IMR-90 (cell line): Measurements from ENCODE around the gene DUSP23. TPM values are rescaled to one million over a fixed set of nuclear protein-coding genes. Genes with fewer than 3 reads are reported as not detected.

ENCODE experiments used
- ATAC-seq: fragments of 200-7000 bp; cut with Tn5 transposase; 2 replicates; pipeline ENCODE4 v1.9.1; 2020; ENCODE audit warnings: low read depth, mild to moderate bottlenecking, moderate library complexity
- BruUV-seq: library from RNA; stranded (reverse); fragments of 400-500 nt; replicated peaks from 2 replicates; lab custom pipeline; 2021; lab: Mats Ljungman, UMichigan
- CTCF ChIA-PET: fragments of 300-600 bp; formaldehyde crosslinking; extraction: SDS; loops from one replicate; lab custom pipeline; 2021; ENCODE audit warnings: antibody characterized with exemption; lab: Yijun Ruan, JAX
- POLR2A ChIA-PET: fragments of 300-600 bp; sonication (Branson Sonifier 250); formaldehyde crosslinking; loops from one replicate; lab custom pipeline; 2022; ENCODE audit warnings: antibody characterized with exemption; ENCODE audit not compliant: unreplicated experiment; lab: Charles Lee
- DNase-seq: peaks from one replicate; pipeline ENCODE4 v3.0.0; 2013
- H2AFZ ChIP-seq: replicated peaks from 2 replicates; pipeline ENCODE3; 2013; ENCODE audit warnings: low read length, mild to moderate bottlenecking; ENCODE audit not compliant: poor library complexity
- H2AK5ac ChIP-seq: 2 replicates; pipeline ENCODE4 v1.6.1; 2013; ENCODE audit warnings: low read depth, low read length, inconsistent platforms
- H2AK9ac ChIP-seq: replicated peaks from 2 replicates; pipeline ENCODE3; 2013; ENCODE audit warnings: mild to moderate bottlenecking, low read depth, low read length, moderate library complexity; ENCODE audit not compliant: poor library complexity
- H2BK120ac ChIP-seq: 2 replicates; pipeline ENCODE4 v1.6.1; 2013; ENCODE audit warnings: low read depth, low read length, inconsistent platforms
- H2BK15ac ChIP-seq: 3 replicates; pipeline ENCODE4 v1.6.1; 2013; ENCODE audit warnings: low read depth, low read length, inconsistent platforms
- H2BK20ac ChIP-seq: 2 replicates; pipeline ENCODE4 v1.6.1; 2013; ENCODE audit warnings: low read depth, mild to moderate bottlenecking, inconsistent platforms, low read length, moderate library complexity
- H2BK5ac ChIP-seq: 2 replicates; pipeline ENCODE4 v1.6.1; 2013; ENCODE audit warnings: mild to moderate bottlenecking, low read depth, low read length, inconsistent platforms; ENCODE audit not compliant: poor library complexity, severe bottlenecking
- H3K14ac ChIP-seq: replicated peaks from 2 replicates; pipeline ENCODE4 v1.6.1; 2013; ENCODE audit warnings: low read depth, low read length, inconsistent platforms
- H3K18ac ChIP-seq: 2 replicates; pipeline ENCODE4 v1.6.1; 2013; ENCODE audit warnings: low read depth, low read length, control low read depth
- H3K23ac ChIP-seq: 2 replicates; pipeline ENCODE4 v1.6.1; 2013; ENCODE audit warnings: low read depth, low read length, inconsistent platforms
- H3K27ac ChIP-seq: 2 replicates; pipeline ENCODE4 v1.5.1; 2013; ENCODE audit warnings: mild to moderate bottlenecking, control low read depth, low read length; ENCODE audit not compliant: insufficient read depth
- H3K27me3 ChIP-seq: 2 replicates; pipeline ENCODE4 v1.6.1; 2013; ENCODE audit warnings: low read length; ENCODE audit not compliant: control insufficient read depth, insufficient read depth
- H3K36me3 ChIP-seq: 2 replicates; pipeline ENCODE4 v1.6.1; 2013; ENCODE audit warnings: low read length, mixed read lengths; ENCODE audit not compliant: control insufficient read depth, insufficient read depth
- H3K4ac ChIP-seq: 2 replicates; pipeline ENCODE4 v1.6.1; 2013; ENCODE audit warnings: low read depth, low read length, inconsistent platforms
- H3K4me1 ChIP-seq: 2 replicates; pipeline ENCODE4 v1.6.1; 2013; ENCODE audit warnings: low read length, mixed read lengths; ENCODE audit not compliant: control insufficient read depth, insufficient read depth
- H3K4me2 ChIP-seq: 2 replicates; pipeline ENCODE4 v1.6.1; 2013; ENCODE audit warnings: low read depth, mild to moderate bottlenecking, control low read depth, low read length, moderate library complexity
- H3K4me3 ChIP-seq: 2 replicates; pipeline ENCODE4 v1.5.1; 2013; ENCODE audit warnings: low read depth, mild to moderate bottlenecking, control low read depth, low read length, moderate library complexity; ENCODE audit not compliant: insufficient read depth
- H3K56ac ChIP-seq: 2 replicates; pipeline ENCODE4 v1.6.1; 2013; ENCODE audit warnings: low read length, inconsistent platforms; ENCODE audit not compliant: insufficient read depth; ENCODE audit errors: extremely low read depth
- H3K79me1 ChIP-seq, 2 experiments: 2 replicates each; pipeline ENCODE4 v1.6.1; 2013; ENCODE audit warnings: low read length in 2 of 2, inconsistent platforms in 1 of 2, low read depth in 1 of 2
- H3K9ac ChIP-seq: 2 replicates; pipeline ENCODE4 v1.6.1; 2013; ENCODE audit warnings: low read depth, low read length, control low read depth
- H3K9me1 ChIP-seq: 2 replicates; pipeline ENCODE4 v1.6.1; 2013; ENCODE audit warnings: low read length, inconsistent platforms; ENCODE audit not compliant: insufficient read depth
- H3K9me3 ChIP-seq: 2 replicates; pipeline ENCODE4 v1.6.1; 2013; ENCODE audit warnings: low read length; ENCODE audit not compliant: control insufficient read depth, insufficient read depth
- H4K20me1 ChIP-seq: 2 replicates; pipeline ENCODE4 v1.6.1; 2013; ENCODE audit warnings: low read length, inconsistent platforms; ENCODE audit not compliant: insufficient read depth
- H4K5ac ChIP-seq: 2 replicates; pipeline ENCODE4 v1.6.1; 2013; ENCODE audit warnings: mild to moderate bottlenecking, low read depth, low read length, control low read depth
- H4K8ac ChIP-seq, 2 experiments: 2 replicates each; pipeline ENCODE4 v1.6.1; 2013; ENCODE audit warnings: low read depth in 2 of 2, low read length in 2 of 2, control low read depth in 1 of 2, inconsistent platforms in 1 of 2
- H4K91ac ChIP-seq: 2 replicates; pipeline ENCODE4 v1.6.1; 2013; ENCODE audit warnings: low read depth, low read length, inconsistent platforms; ENCODE audit not compliant: insufficient read depth
- BHLHE40 ChIP-seq: fragments of 150-350 bp; IDR thresholded peaks from 2 replicates; pipeline ENCODE4 v1.6.1; 2016; ENCODE audit warnings: mild to moderate bottlenecking, low read depth, low read length
- CEBPB ChIP-seq: IDR thresholded peaks from 2 replicates; pipeline ENCODE4 v1.6.1; 2012; ENCODE audit warnings: low read depth, low read length, improper control_type of control experiment
- CHD1 ChIP-seq: IDR thresholded peaks from 2 replicates; pipeline ENCODE4 v1.6.1; 2012; ENCODE audit warnings: low read depth, low read length, improper control_type of control experiment
- FOS ChIP-seq: fragments of 150-350 bp; IDR thresholded peaks from 2 replicates; pipeline ENCODE4 v1.6.1; 2016; ENCODE audit warnings: low read depth, low read length
- MAFK ChIP-seq: IDR thresholded peaks from 2 replicates; pipeline ENCODE4 v1.6.1; 2012; ENCODE audit warnings: low read depth, low read length, improper control_type of control experiment
- MAZ ChIP-seq: IDR thresholded peaks from 2 replicates; pipeline ENCODE4 v1.6.1; 2012; ENCODE audit warnings: low read depth, mild to moderate bottlenecking, low read length, improper control_type of control experiment, moderate library complexity, borderline replicate concordance
- MXI1 ChIP-seq: IDR thresholded peaks from 2 replicates; pipeline ENCODE4 v1.6.1; 2012; ENCODE audit warnings: low read depth, mild to moderate bottlenecking, low read length, moderate library complexity, borderline replicate concordance
- NFE2L2 ChIP-seq: fragments of 150-350 bp; IDR thresholded peaks from 2 replicates; pipeline ENCODE4 v1.6.1; 2016; ENCODE audit warnings: low read depth, mild to moderate bottlenecking, low read length
- POLR2A ChIP-seq: IDR thresholded peaks from 2 replicates; pipeline ENCODE4 v1.6.1; 2012; ENCODE audit warnings: mild to moderate bottlenecking, low read depth, low read length
- RAD21 ChIP-seq: IDR thresholded peaks from 2 replicates; pipeline ENCODE4 v1.6.1; 2012; ENCODE audit warnings: low read length, improper control_type of control experiment
- RCOR1 ChIP-seq: IDR thresholded peaks from 2 replicates; pipeline ENCODE4 v1.6.1; 2012; ENCODE audit warnings: mild to moderate bottlenecking, low read length, improper control_type of control experiment; ENCODE audit not compliant: insufficient replicate concordance
- RFX5 ChIP-seq: IDR thresholded peaks from 2 replicates; pipeline ENCODE4 v1.8.0; 2012; ENCODE audit warnings: low read depth, mild to moderate bottlenecking, low read length, moderate library complexity
- SMC3 ChIP-seq: fragments of 150-350 bp; IDR thresholded peaks from 2 replicates; pipeline ENCODE4 v1.6.1; 2016; ENCODE audit warnings: low read depth, mild to moderate bottlenecking, antibody characterized with exemption, low read length, moderate library complexity
- WGBS, 2 experiments: methylation state at CpG; one replicate each; pipeline versions ENCODE4 v1.1.5 to v1.1.7; 2013; ENCODE audit warnings: missing lambda C conversion rate in 2 of 2; ENCODE audit not compliant: insufficient read length in 1 of 2; ENCODE audit errors: extremely low coverage in 2 of 2; 5-methylcytosine and 5-hydroxymethylcytosine counted together
- dilution Hi-C: fragments of 300-500 bp; cut with HindIII; formaldehyde crosslinking; loops from one replicate; pipeline ENCODE4 v1.14.3; 2018; ENCODE audit warnings: low sequenced_read_pairs; ENCODE audit not compliant: unreplicated experiment
- in situ Hi-C: fragments of 300-500 bp; cut with MboI; formaldehyde crosslinking; loops from 3 replicates; pipeline ENCODE4 v1.14.3; 2019; ENCODE audit warnings: low sequenced_read_pairs, inconsistent platforms, mixed read lengths
- intact Hi-C: fragments of 100-400 bp; cut with micrococcal nuclease; formaldehyde crosslinking; loops from 2 replicates; pipeline ENCODE4 v1.10.0; 2022
- polyA plus RNA-seq, 3 experiments: library from polyadenylated mRNA; depleted of rRNA; stranded (reverse); fragments of >200 nt; gene quantifications; 2 replicates each; pipeline ENCODE4 v1.2.3, GENCODE V29; 2012; ENCODE audit warnings: low replicate concordance in 1 of 3
- total RNA-seq: library from RNA; depleted of rRNA; stranded (reverse); fragments of >200 nt; gene quantifications from 2 replicates; pipeline ENCODE4 v1.2.3, GENCODE V29; 2012
- TF ChIP-seq, protein P1 (sequence below): conservative IDR thresholded peaks from 2 replicates; pipeline ENCODE4 v1.5.1; 2012; ENCODE audit warnings: mild to moderate bottlenecking, low read depth, low read length, improper control_type of control experiment
- TF ChIP-seq, protein P2 (sequence below): fragments of 150-350 bp; IDR thresholded peaks from 2 replicates; pipeline ENCODE4 v1.6.1; 2016; ENCODE audit warnings: low read depth, mild to moderate bottlenecking, low read length, moderate library complexity, borderline replicate concordance
- TF ChIP-seq, protein P3 (sequence below): fragments of 150-350 bp; IDR thresholded peaks from 2 replicates; pipeline ENCODE4 v1.6.1; 2017; ENCODE audit warnings: mild to moderate bottlenecking, antibody characterized with exemption, low read length, low read depth

Gene DUSP23
- total and polyA plus RNA-seq, 2 of the 4 experiments (the other 2 are of a cell fraction), result 4.1 to 12.9 TPM

DNA sequence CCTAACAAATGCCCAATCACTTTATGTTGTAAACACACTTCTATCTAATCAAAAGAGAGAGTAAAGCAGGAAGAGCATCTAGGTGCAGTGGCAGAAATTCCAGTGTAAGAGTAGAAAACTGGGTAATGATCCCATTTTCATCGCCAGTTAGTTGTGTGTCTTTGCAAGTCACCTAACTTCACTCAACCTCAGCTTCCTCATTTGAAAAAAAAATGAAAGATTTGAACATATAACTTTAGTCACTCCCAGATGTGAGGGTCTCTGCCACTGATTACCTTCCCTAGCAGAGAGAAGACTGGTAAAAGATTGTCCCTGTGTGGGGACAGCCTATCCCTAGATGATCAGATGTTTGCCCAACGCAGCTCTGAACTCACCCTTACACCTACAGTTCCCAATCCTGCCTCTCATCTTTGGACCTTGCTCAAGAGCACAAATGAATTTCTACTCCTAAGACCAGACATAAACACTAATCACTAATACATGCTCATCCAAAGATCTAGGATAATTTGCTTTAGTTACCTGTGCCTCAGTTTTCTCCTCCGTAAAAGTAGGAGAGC, 25.2 kb upstream of the DUSP23 start:
- no peak overlapping the region for H2AFZ ChIP-seq
- no CpG with 5 or more reads among the region's 3 CpGs for WGBS, 2 experiments
- no peak overlapping the region for H2BK5ac ChIP-seq
- H4K20me1 ChIP-seq, result no peaks in the 10 kb centered on the region
- no peak overlapping the region for H3K18ac ChIP-seq
- TF ChIP-seq FOS, result no peak
- TF ChIP-seq, protein P1, sequence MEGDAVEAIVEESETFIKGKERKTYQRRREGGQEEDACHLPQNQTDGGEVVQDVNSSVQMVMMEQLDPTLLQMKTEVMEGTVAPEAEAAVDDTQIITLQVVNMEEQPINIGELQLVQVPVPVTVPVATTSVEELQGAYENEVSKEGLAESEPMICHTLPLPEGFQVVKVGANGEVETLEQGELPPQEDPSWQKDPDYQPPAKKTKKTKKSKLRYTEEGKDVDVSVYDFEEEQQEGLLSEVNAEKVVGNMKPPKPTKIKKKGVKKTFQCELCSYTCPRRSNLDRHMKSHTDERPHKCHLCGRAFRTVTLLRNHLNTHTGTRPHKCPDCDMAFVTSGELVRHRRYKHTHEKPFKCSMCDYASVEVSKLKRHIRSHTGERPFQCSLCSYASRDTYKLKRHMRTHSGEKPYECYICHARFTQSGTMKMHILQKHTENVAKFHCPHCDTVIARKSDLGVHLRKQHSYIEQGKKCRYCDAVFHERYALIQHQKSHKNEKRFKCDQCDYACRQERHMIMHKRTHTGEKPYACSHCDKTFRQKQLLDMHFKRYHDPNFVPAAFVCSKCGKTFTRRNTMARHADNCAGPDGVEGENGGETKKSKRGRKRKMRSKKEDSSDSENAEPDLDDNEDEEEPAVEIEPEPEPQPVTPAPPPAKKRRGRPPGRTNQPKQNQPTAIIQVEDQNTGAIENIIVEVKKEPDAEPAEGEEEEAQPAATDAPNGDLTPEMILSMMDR, result no peak
- no peak for TF ChIP-seq RFX5
- TF ChIP-seq BHLHE40, result no peak
- TF ChIP-seq CEBPB, result no peak
- TF ChIP-seq, protein P2, sequence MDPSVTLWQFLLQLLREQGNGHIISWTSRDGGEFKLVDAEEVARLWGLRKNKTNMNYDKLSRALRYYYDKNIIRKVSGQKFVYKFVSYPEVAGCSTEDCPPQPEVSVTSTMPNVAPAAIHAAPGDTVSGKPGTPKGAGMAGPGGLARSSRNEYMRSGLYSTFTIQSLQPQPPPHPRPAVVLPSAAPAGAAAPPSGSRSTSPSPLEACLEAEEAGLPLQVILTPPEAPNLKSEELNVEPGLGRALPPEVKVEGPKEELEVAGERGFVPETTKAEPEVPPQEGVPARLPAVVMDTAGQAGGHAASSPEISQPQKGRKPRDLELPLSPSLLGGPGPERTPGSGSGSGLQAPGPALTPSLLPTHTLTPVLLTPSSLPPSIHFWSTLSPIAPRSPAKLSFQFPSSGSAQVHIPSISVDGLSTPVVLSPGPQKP, result no peak
- no peak for TF ChIP-seq SMC3
- no peak for TF ChIP-seq MAFK
- no peak for TF ChIP-seq CHD1
- TF ChIP-seq RCOR1, result no peak
- TF ChIP-seq MXI1, result no peak
- TF ChIP-seq RAD21, result no peak
- no peak for TF ChIP-seq NFE2L2
- no peak for TF ChIP-seq MAZ
- no peak for TF ChIP-seq POLR2A
- TF ChIP-seq, protein P3, sequence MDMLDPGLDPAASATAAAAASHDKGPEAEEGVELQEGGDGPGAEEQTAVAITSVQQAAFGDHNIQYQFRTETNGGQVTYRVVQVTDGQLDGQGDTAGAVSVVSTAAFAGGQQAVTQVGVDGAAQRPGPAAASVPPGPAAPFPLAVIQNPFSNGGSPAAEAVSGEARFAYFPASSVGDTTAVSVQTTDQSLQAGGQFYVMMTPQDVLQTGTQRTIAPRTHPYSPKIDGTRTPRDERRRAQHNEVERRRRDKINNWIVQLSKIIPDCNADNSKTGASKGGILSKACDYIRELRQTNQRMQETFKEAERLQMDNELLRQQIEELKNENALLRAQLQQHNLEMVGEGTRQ, result no peak
- ChIA-PET CTCF (no interaction called here), POLR2A (no interaction called here)
- H3K9me1 ChIP-seq, result no peaks in the 10 kb centered on the region
- no peaks in the 10 kb centered on the region for H3K36me3 ChIP-seq
- no peaks in the 10 kb centered on the region for H3K9me3 ChIP-seq
- no peak overlapping the region for H3K27ac ChIP-seq
- no peak overlapping the region for H2AK5ac ChIP-seq
- H2AK9ac ChIP-seq, result no peak overlapping the region
- intact Hi-C loops (no loop called here), dilution Hi-C loops (no loop called here), in situ Hi-C loops (no loop called here)
- DNase-seq (no peak), ATAC-seq (no peak)
- H4K91ac ChIP-seq, result no peak overlapping the region
- H4K5ac ChIP-seq, result no peak overlapping the region
- no peak overlapping the region for H3K4me2 ChIP-seq
- H2BK20ac ChIP-seq, result no peak overlapping the region
- no peak overlapping the region for H3K14ac ChIP-seq
- no peak overlapping the region for H3K9ac ChIP-seq
- BruUV-seq, result no TSS peak
- H2BK15ac ChIP-seq, result no peak overlapping the region
- no peaks in the 10 kb centered on the region for H3K79me1 ChIP-seq
- H3K4ac ChIP-seq, result no peak overlapping the region
- no peak overlapping the region for H2BK120ac ChIP-seq
- H3K4me3 ChIP-seq, result no peak overlapping the region
- H4K8ac ChIP-seq, result no peak overlapping the region
- H3K27me3 ChIP-seq, result no peaks in the 10 kb centered on the region; the same call in 1 of the 2 replicates
- no peak overlapping the region for H3K56ac ChIP-seq
- no peaks in the 10 kb centered on the region for H3K4me1 ChIP-seq
- H3K23ac ChIP-seq, result no peak overlapping the region
